Suprapubic skin (tissue), 3 donors: Measurements from ENCODE around the gene PRKCZ.
"Not testable (repeated sequence)": the region's sequence is repeated elsewhere in the genome, so short reads cannot be mapped to it uniquely, and the experiment has no call there.

Experiments used
- POLR2AphosphoS5 ChIP-seq, 3 donors: sonication (generic); formaldehyde crosslinking; IDR thresholded peaks; one replicate each; pipeline ENCODE4 v1.6.1; 2017; ENCODE audit warnings: antibody characterized with exemption in 3 of 3
- TF ChIP-seq, protein P1 (sequence below), 2 donors: fragments of 200-600 bp in 1 of 2; fragments of 450-650 bp in 1 of 2; sonication (generic) in 1 of 2; IDR thresholded peaks; one replicate each; pipeline ENCODE4 v1.5.1; 2016 to 2019; ENCODE audit warnings: antibody characterized with exemption in 2 of 2, mild to moderate bottlenecking in 1 of 2, moderate library complexity in 1 of 2

DNA sequence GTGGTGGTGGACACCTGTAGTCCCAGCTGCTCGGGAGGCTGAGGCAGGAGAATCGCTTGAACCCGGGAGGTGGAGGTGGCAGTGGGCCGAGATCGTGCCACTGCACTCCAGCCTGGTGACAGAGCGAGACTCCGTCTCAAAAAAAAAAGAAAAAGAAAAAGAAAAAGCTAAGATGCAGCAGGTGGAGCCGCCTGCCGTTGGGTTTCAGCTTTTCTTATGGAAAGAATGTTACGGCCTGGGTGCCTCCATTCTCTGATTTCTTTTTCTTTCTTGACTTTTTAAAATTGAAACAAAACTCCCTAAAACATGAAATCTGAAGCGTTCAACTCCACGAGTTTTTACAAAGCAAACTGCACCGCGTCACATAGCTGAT is 64.4 kb downstream of the PRKCZ start:
- TF ChIP-seq, protein P1, sequence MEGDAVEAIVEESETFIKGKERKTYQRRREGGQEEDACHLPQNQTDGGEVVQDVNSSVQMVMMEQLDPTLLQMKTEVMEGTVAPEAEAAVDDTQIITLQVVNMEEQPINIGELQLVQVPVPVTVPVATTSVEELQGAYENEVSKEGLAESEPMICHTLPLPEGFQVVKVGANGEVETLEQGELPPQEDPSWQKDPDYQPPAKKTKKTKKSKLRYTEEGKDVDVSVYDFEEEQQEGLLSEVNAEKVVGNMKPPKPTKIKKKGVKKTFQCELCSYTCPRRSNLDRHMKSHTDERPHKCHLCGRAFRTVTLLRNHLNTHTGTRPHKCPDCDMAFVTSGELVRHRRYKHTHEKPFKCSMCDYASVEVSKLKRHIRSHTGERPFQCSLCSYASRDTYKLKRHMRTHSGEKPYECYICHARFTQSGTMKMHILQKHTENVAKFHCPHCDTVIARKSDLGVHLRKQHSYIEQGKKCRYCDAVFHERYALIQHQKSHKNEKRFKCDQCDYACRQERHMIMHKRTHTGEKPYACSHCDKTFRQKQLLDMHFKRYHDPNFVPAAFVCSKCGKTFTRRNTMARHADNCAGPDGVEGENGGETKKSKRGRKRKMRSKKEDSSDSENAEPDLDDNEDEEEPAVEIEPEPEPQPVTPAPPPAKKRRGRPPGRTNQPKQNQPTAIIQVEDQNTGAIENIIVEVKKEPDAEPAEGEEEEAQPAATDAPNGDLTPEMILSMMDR (IDR thresholded peaks at IDR 0.05) = not testable (repeated sequence)
- not testable (repeated sequence) for TF ChIP-seq POLR2AphosphoS5 (IDR thresholded peaks at IDR 0.05)
